ENCODE results near the gene TP53TG5.

- no peak for TF ChIP-seq POLR2A (IDR thresholded peaks at IDR 0.05)
- TF ChIP-seq CTCF (IDR thresholded peaks at IDR 0.05): no peak
Observed at GRCh38 chr20:45423700-45424099, 45.6 kb upstream of the TP53TG5 start.

Data from breast epithelium (tissue), 3 donors.